HepG2 (cell line): ENCODE measurements around the gene SDK2.

Experiments
- ARNT2 ChIP-seq: sonication (generic); formaldehyde crosslinking; IDR thresholded peaks from 2 replicates; pipeline ENCODE4 v1.8.0; 2022; ENCODE audit warnings: mild to moderate bottlenecking, low read depth, missing genetic modification reagents, moderate library complexity
- EHMT2 ChIP-seq: fragments of 200-600 bp; sonication (generic); IDR thresholded peaks from 2 replicates; pipeline ENCODE4 v1.7.0; 2017; ENCODE audit warnings: antibody characterized with exemption, low read depth, low read length, borderline replicate concordance
- EZH2 ChIP-seq: conservative IDR thresholded peaks from 2 replicates; pipeline ENCODE4 v1.6.1; 2012; ENCODE audit warnings: mild to moderate bottlenecking, low read depth, low read length, moderate library complexity
- PAX8 ChIP-seq: sonication (generic); formaldehyde crosslinking; IDR thresholded peaks from 2 replicates; pipeline ENCODE4 v1.8.0; 2022; ENCODE audit warnings: mild to moderate bottlenecking, missing genetic modification reagents, borderline replicate concordance
- ZNF10 ChIP-seq: sonication (generic); formaldehyde crosslinking; IDR thresholded peaks from 2 replicates; pipeline ENCODE4 v1.4.0; 2020; ENCODE audit warnings: mild to moderate bottlenecking, low read depth, missing genetic modification reagents, borderline replicate concordance
- ZNF557 ChIP-seq: sonication (generic); formaldehyde crosslinking; IDR thresholded peaks from 2 replicates; pipeline ENCODE4 v1.4.0; 2020; ENCODE audit warnings: missing genetic modification reagents

- no peak for TF ChIP-seq PAX8 (CRISPR knock-in tag)
- peak; percentile 68; the same call in 1 of the 2 replicates for TF ChIP-seq ARNT2 (CRISPR knock-in tag)
- no peak for TF ChIP-seq EZH2
- TF ChIP-seq ZNF10 (CRISPR knock-in tag): no peak
- no peak for TF ChIP-seq EHMT2
- peak; percentile 93; the same call in 1 of the 2 replicates for TF ChIP-seq ZNF557 (CRISPR knock-in tag)
Measured at GRCh38 chr17:73308017-73308823, 336.0 kb downstream of the SDK2 start.
